ENCODE measurements around the gene RASA2. TPM values are rescaled to one million over a fixed set of nuclear protein-coding genes. Genes with fewer than 3 reads are reported as not detected.
A peak's percentile ranks its signal among the peaks of the same experiment; 100 is the strongest.

The RASA2 gene
- total and polyA plus RNA-seq, 9 of the 15 experiments (the other 6 are each of a cell fraction or from before 2014, with no cell fraction given): 2.0 to 12.8 (median 9.5) TPM

GRCh38 chr3:141561426-141562034 is 74.7 kb downstream of the RASA2 start (continued):
- TF ChIP-seq RREB1 (CRISPR knock-in tag; IDR thresholded peaks at IDR 0.05) (no peak), DEAF1 (CRISPR knock-in tag; IDR thresholded peaks at IDR 0.05) (peak; percentile 98), SMC3 (conservative IDR thresholded peaks at IDR 0.05; ENCODE audit: insufficient read depth, low read depth, low read length) (peak; percentile 94)

Data from K562 (cell line).